ENCODE results near the gene TUBB1. TPM values are rescaled to one million over a fixed set of nuclear protein-coding genes. Genes with fewer than 3 reads are reported as not detected.

Gene TUBB1
- total and polyA plus RNA-seq, 2 of the 13 experiments (the other 11 are each of a cell fraction or from before 2014, with no cell fraction given) = 0.11 to 57.6 TPM

GRCh38 chr20:58978351-58979190 is 40.7 kb upstream of the TUBB1 start:
- Histone ChIP-seq H3K9me3 (ENCODE audit: low read length) (peaks cover 15% of the 10 kb centered on the region), H3K27me3 (ENCODE audit: control insufficient read depth in 1 of 2, insufficient read depth in 2 of 2, low read length in 2 of 2) (no peaks in the 10 kb centered on the region; a peak in 1 of 5 replicates), H3K4me3 (replicated peaks in 1 of 3; ENCODE audit: insufficient read depth in 1 of 3, low read depth in 2 of 3, low read length in 3 of 3) (no peak overlapping the region), H3K4me2 (ENCODE audit: low read depth, low read length) (no peak overlapping the region), H3K27ac (ENCODE audit: extremely low read length, insufficient read depth, low read length) (no peak overlapping the region), H4K20me1 (ENCODE audit: insufficient read depth, low read length) (no peaks in the 10 kb centered on the region), H3K4me1 (ENCODE audit: insufficient read depth, low read length) (peaks cover 34% of the 10 kb centered on the region), H3K9ac (ENCODE audit: insufficient read depth, low read depth, low read length) (no peak overlapping the region), H3K36me3 (replicated peaks in 1 of 2; ENCODE audit: control insufficient read depth in 1 of 2, insufficient read depth in 2 of 2, low read length in 2 of 2) (no peaks in the 10 kb centered on the region), H3K79me2 (ENCODE audit: insufficient read depth, low read length) (peaks cover 21% of the 10 kb centered on the region), H2AFZ (ENCODE audit: low read length) (no peak overlapping the region)
- in situ Hi-C loops (cut with HindIII; ENCODE audit: extremely low pct_ligation_motif_present, low pct_unique_long_range_greater_than_20kb) (no loop called here), intact Hi-C loops (cut with micrococcal nuclease; ENCODE audit: unreplicated experiment) (no loop called here)
- no peak for TF ChIP-seq ZNF367 (CRISPR knock-in tag; IDR thresholded peaks at IDR 0.05; ENCODE audit: borderline replicate concordance)
- no TSS peak for BruUV-seq (replicated peaks)
- ChIA-PET POLR2A (interaction anchor here (6.7 kb wide), 1 partner anchor 54 kb away, joined by 68 read pairs; the partner anchor contains the start of gene ATP5F1E), CTCF (ENCODE audit: low intra/inter-chr PET ratio, low total read pairs) (no interaction called here)
- DNase-seq (ENCODE audit: low spot score) (no peak), FAIRE-seq (no peak), ATAC-seq (no peak)
- WGBS (ENCODE audit: low lambda C conversion rate) = 52% methylated on average over 6 of the region's 6 CpGs

DNA sequence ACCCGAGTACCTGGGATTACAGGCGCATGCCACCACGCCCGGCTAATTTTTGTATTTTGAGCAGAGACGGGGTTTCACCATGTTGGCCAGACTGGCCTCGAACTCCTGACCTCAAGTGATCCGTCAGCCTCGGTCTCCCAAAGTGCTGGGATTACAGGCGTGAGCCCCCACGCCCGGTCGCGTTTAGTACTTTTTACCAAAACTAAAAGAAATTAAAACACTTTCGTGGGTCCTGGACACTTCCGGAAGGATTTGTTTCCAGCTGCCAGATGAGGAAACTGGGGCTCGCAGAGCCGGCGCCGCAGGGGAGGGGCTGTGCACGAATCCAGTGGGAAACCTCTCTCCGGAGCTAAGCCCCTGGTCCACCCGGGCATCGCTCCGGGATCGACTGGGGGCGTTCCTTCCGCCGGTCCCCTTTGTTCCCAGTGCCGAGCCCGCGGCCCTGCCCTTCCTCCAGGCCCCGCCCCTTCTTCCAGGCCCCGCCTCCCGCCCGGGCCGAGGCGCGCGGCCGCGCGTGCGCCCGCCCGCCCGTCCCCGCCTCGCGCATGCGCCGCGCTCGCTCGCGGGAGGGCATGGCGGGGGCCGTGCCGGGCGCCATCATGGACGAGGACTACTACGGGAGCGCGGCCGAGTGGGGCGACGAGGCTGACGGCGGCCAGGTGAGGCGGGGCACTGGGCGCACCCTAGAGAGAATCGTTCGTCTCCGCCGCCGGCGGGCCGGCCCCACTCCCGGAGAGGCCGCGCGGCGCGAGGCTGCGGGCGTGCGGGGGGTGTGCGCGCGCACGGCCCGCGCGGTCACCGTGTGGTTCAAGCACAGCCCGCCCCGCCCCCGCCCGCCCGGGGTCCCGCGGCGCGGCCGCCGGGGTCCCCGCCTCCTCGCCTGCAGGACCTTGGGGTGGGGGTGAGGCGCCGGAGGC is 38.3 kb upstream of the TUBB1 start, which contains the start of gene NELFCD:
TSS of gene NELFCD (plus strand) at position 546 of the 917 bp plus-strand sequence. CDS start at position 600, 54 bp downstream.
- Histone ChIP-seq H4K20me1 (ENCODE audit: insufficient read depth, low read length) (peaks cover 21% of the 10 kb centered on the region), H3K9ac (ENCODE audit: insufficient read depth, low read depth, low read length) (peak within 1 kb of the TSS; percentile 84), H3K36me3 (replicated peaks in 1 of 2; ENCODE audit: control insufficient read depth in 1 of 2, insufficient read depth in 2 of 2, low read length in 2 of 2) (peaks cover 1 to 9% of the 10 kb centered on the region in 2 experiments; a peak in 4 of 5 replicates), H3K27ac (ENCODE audit: extremely low read length, insufficient read depth, low read length) (peak within 1 kb of the TSS; percentile 74), H3K9me3 (ENCODE audit: low read length) (peaks cover 2% of the 10 kb centered on the region; the same call in 1 of the 2 replicates), H2AFZ (ENCODE audit: low read length) (no peak within 1 kb of the TSS), H3K27me3 (ENCODE audit: control insufficient read depth in 1 of 2, insufficient read depth in 2 of 2, low read length in 2 of 2) (no peaks in the 10 kb centered on the region; a peak in 1 of 5 replicates), H3K79me2 (ENCODE audit: insufficient read depth, low read length) (peaks cover 45% of the 10 kb centered on the region), H3K4me1 (ENCODE audit: insufficient read depth, low read length) (peaks cover 57% of the 10 kb centered on the region), H3K4me3 (replicated peaks in 1 of 3; ENCODE audit: insufficient read depth in 1 of 3, low read depth in 2 of 3, low read length in 3 of 3) (peak within 1 kb of the TSS; percentile 75 to 85 (median 80)), H3K4me2 (ENCODE audit: low read depth, low read length) (peak within 1 kb of the TSS; percentile 87)
- intact Hi-C loops (cut with micrococcal nuclease; ENCODE audit: unreplicated experiment) = loop anchor here (1.0 to 5.0 kb wide), 4 partner anchors 10 to 89 kb away; partner anchors contain the start of genes ATP5F1E and TUBB1
- in situ Hi-C loops (cut with HindIII; ENCODE audit: extremely low pct_ligation_motif_present, low pct_unique_long_range_greater_than_20kb) = loop anchor here (5.0 kb wide), 1 partner anchor 89 kb away; no protein-coding TSS in a partner anchor
- ChIA-PET POLR2A (interaction anchor here (0.6 to 6.7 kb wide), 16 partner anchors 11 to 1353 kb away, joined by 3 to 68 read pairs (median 6); partner anchors contain the start of gene ATP5F1E), CTCF (ENCODE audit: low intra/inter-chr PET ratio, low total read pairs) (no interaction called here)
- ATAC-seq (peak; percentile 92), FAIRE-seq (no peak), DNase-seq (ENCODE audit: low spot score) (peak; percentile 90)
- TSS peak; percentile 82 for BruUV-seq (replicated peaks)
- WGBS (ENCODE audit: low lambda C conversion rate) = 20% methylated on average over 49 of the region's 109 CpGs
- TF ChIP-seq RARA (CRISPR knock-in tag; IDR thresholded peaks at IDR 0.05) (peak; percentile 30; the same call in 1 of the 2 replicates), ISL2 (CRISPR knock-in tag; IDR thresholded peaks at IDR 0.05) (no peak), CC2D1A (CRISPR knock-in tag; IDR thresholded peaks at IDR 0.05) (no peak), CEBPB (IDR thresholded peaks at IDR 0.05; ENCODE audit: borderline replicate concordance, low read depth, low read length) (no peak), ZFP62 (CRISPR knock-in tag; IDR thresholded peaks at IDR 0.05) (no peak), ZBTB34 (CRISPR knock-in tag; IDR thresholded peaks at IDR 0.05) (0 out of 2 replicates have a peak, but pooled peaks have one; percentile 55), ESRRA (CRISPR knock-in tag; IDR thresholded peaks at IDR 0.05; ENCODE audit: low read depth) (no peak; the same call in 1 of the 2 replicates), ZNF432 (CRISPR knock-in tag; IDR thresholded peaks at IDR 0.05; ENCODE audit: borderline replicate concordance) (no peak), ARNTL (CRISPR knock-in tag; IDR thresholded peaks at IDR 0.05) (peak; percentile 30; the same call in 1 of the 2 replicates), RCOR2 (CRISPR knock-in tag; IDR thresholded peaks at IDR 0.05) (peak; percentile 63; the same call in 1 of the 2 replicates)
- TF ChIP-seq, protein P1, sequence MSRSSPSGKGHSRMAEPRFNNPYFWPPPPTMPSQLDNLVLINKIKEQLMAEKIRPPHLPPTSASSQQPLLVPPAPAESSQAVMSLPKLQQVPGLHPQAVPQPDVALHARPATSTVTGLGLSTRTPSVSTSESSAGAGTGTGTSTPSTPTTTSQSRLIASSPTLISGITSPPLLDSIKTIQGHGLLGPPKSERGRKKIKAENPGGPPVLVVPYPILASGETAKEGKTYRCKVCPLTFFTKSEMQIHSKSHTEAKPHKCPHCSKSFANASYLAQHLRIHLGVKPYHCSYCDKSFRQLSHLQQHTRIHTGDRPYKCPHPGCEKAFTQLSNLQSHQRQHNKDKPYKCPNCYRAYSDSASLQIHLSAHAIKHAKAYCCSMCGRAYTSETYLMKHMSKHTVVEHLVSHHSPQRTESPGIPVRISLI (CRISPR knock-in tag; IDR thresholded peaks at IDR 0.05; ENCODE audit: borderline replicate concordance) = peak; percentile 37; the same call in 1 of the 2 replicates
